Gastrocnemius medialis (tissue), 4 donors: Measurements from ENCODE around the gene NLRX1.

Source experiments
- POLR2A ChIP-seq, 2 donors: fragments of 450-650 bp; IDR thresholded peaks; one replicate each; pipeline ENCODE4 v1.6.1; 2017; ENCODE audit warnings: antibody characterized with exemption in 2 of 2, mild to moderate bottlenecking in 2 of 2, moderate library complexity in 2 of 2
- TF ChIP-seq, protein P1 (sequence below), 5 experiments: fragments of 450-650 bp in 3 of 5; fragments of 200-600 bp in 2 of 5; sonication (generic) in 2 of 5; IDR thresholded peaks in 4 of 5; conservative IDR thresholded peaks in 1 of 5; 1 replicate in 4 of 5; 2 replicates in 1 of 5; pipeline ENCODE4 v1.5.1; 2016 to 2019; ENCODE audit warnings: antibody characterized with exemption in 5 of 5, mild to moderate bottlenecking in 3 of 5, moderate library complexity in 3 of 5

DNA sequence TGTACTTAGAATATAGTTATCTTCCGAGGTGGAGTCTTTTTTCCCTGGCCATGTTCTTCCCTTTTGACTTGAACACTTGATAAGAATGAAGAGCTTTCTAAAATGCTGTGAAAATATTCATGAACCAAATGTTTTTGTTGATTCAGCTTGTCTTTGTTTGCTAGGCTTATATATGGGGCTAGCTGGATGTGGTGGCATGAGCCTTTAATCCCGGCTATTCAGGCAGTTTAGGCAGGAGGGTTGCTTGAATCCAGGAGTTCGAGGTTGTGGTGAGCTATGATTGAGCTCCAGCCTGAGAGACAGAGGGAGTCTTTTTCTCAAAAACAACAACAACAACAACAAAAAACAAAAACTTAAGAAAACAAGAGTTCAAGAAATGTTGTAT lies 60.8 kb downstream of the NLRX1 start:
- TF ChIP-seq, protein P1, sequence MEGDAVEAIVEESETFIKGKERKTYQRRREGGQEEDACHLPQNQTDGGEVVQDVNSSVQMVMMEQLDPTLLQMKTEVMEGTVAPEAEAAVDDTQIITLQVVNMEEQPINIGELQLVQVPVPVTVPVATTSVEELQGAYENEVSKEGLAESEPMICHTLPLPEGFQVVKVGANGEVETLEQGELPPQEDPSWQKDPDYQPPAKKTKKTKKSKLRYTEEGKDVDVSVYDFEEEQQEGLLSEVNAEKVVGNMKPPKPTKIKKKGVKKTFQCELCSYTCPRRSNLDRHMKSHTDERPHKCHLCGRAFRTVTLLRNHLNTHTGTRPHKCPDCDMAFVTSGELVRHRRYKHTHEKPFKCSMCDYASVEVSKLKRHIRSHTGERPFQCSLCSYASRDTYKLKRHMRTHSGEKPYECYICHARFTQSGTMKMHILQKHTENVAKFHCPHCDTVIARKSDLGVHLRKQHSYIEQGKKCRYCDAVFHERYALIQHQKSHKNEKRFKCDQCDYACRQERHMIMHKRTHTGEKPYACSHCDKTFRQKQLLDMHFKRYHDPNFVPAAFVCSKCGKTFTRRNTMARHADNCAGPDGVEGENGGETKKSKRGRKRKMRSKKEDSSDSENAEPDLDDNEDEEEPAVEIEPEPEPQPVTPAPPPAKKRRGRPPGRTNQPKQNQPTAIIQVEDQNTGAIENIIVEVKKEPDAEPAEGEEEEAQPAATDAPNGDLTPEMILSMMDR (IDR thresholded peaks at IDR 0.05 in 4 of 5, conservative IDR thresholded peaks at IDR 0.05 in 1 of 5): no peak
- TF ChIP-seq POLR2A (IDR thresholded peaks at IDR 0.05): no peak
